Activated naive CD4-positive, alpha-beta T cell treated with Interleukin-2 at 50 U/mL for 16 hours (primary cell): ENCODE data around the gene GRXCR2.

Experiments
- DNase-seq: peaks from one replicate; pipeline ENCODE4 v3.0.0-alpha.2; 2020

The GRXCR2 gene

GRCh38 chr5:145834917-145835847, 37.6 kb downstream of the GRXCR2 start, which contains the start of gene PRELID2:
PRELID2 (minus strand) TSS chr5:145835342; CDS start chr5:145835251, 91 bp downstream.
- peak; percentile 61 for DNase-seq

GRCh38 chr5:145834554-145834916, 38.3 kb downstream of the GRXCR2 start:
- no peak for DNase-seq

DNA sequence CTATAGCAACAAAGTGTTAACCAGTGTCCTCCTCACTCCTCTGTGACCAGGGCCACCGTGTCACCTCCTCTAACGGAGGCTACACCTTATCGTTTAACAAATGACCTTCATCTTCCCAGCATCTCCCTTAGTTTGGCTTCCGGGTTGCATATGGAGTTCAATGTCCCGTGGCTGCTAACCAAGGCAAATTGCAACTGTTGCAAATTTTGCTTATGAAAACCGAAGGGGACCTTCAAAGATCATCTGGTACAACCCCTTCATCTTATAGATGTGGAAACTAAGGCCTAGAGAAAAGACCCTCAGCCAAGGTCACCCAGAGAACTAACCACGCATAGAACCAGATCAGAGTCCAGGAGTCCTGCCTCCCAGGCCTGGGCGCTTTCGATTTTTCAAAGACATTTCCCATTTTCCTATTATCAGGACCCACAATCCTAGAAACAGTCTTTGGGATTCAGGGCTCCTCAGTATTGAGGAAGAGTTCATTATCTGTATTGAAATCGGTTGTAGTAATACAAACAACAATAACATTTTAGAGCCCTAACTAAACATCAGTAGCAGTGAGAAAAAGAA, 39.1 kb downstream of the GRXCR2 start:
- no peak for DNase-seq

DNA sequence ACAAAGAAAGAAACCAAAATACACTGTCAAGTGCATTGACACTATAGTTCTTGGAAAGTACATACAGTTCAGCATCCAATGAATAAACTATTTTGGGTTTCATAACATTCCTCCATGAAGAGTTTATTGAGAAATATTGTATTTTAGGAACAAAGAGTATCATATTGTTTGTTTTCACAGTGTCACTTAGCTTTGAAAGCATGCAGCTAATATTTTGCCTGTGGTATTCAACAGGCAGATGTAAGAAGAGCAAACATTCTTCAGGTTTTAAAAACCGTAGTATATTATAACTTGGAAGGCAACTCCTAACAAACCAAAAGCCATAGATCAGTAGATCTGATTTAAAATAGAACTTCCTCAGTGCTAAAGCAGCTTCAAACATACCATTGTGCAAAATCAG, 42.2 kb downstream of the GRXCR2 start:
- DNase-seq: no peak

GRCh38 chr5:145829708-145830361, 43.0 kb downstream of the GRXCR2 start:
- DNase-seq: no peak

GRCh38 chr5:145826895-145827674, 45.7 kb downstream of the GRXCR2 start:
- DNase-seq: no peak

GRCh38 chr5:145825751-145826180, 47.0 kb downstream of the GRXCR2 start:
- no peak for DNase-seq

- no peak for DNase-seq
Measured at GRCh38 chr5:145824040-145824439, 48.8 kb downstream of the GRXCR2 start.

DNA sequence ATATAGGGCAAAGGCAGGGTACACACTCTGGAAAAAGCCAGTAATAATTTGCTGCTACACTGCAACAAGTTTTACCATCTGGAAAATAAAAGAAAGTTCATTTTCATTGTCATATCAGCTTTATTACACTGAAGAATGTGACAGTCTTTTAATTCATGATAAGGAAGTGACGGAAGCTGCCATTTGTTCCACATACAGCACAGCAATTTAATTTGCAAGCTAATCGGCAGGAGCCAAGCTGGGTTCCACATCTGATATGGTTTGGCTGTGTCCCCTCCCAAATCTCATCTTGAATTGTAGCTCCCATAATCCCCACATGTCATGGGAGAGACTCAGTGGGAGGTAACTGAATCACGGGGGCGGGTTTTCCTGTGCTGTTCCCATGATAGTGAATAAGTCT, 54.2 kb downstream of the GRXCR2 start:
- no peak for DNase-seq

DNA sequence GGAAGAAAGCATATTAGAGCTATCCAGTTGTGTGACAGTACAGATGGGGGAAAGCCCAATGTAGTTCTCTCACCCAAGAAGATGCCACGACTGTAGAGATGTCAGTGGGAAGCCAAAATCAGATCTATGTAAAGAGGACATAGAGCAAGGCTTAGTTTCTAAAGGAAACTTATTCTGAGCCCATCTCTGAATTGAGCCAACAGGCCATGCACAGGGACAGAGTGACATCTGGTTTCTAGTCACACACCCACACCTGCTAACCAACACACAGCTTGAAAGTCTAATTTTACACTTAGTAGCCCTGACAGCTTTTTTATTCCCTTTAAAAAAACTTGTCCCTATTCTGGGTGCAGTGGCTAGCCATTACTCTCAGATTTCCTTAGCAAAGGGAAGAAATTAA, 59.9 kb downstream of the GRXCR2 start:
- DNase-seq: no peak

- no peak for DNase-seq
Measured at GRCh38 chr5:145811834-145812625, 60.8 kb downstream of the GRXCR2 start.
